Prostate gland (tissue), 2 donors: ENCODE data around the gene FAM221B.

Experiments used
- CTCF ChIP-seq, 4 experiments: fragments of 200-600 bp in 2 of 4; fragments of 450-650 bp in 2 of 4; sonication (generic) in 2 of 4; IDR thresholded peaks; 1 replicate in 3 of 4; 2 replicates in 1 of 4; pipeline ENCODE4 v1.5.1; 2016 to 2019; ENCODE audit warnings: antibody characterized with exemption in 4 of 4, mild to moderate bottlenecking in 2 of 4, moderate library complexity in 2 of 4
- POLR2A ChIP-seq: fragments of 450-650 bp; IDR thresholded peaks from one replicate; pipeline ENCODE4 v1.6.1; 2016; ENCODE audit warnings: antibody characterized with exemption, mild to moderate bottlenecking

DNA sequence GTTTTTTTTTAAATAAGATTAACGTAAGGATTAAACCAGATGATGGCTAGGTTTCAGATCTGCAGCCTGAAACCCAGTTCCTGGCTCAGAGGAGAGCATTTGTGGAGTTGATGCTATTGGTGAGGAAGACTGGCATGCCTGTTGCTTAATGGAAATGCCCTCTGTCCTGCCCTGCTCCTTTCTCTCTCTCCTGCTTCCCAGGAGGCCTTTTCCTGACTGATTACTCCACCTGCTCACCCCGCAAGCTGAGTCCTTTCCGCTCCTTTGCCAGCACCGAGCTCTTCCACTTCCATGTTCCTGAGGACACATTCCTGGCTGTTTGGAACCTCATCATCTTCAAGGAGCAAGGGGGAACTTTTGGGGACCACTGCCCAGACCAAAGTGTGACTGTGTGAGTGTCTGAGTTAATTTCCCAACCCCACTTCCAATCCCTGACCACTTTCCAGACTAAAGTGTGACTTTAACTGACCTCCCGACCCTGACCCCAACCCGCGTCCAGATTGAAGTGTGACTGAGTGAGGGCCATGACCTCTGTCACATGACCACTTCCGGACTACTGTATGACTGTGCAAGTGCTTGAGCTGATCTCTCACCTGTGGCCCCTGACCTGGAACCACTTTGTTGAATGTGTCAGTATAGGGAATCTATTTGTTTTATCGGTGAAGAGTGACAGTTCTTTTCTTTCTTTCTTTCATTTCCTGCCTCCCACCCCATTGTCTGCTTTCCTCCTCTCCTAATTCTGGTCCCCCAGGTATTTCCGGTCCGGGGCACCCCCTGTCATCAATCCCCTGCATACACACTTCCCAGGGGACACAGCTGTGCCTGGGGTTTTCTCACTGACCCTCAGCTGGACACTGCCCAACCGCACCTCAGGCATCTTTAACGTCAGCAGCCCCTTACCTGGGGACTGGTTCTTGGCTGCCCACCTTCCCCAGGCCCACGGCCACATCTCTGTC is 6.0 kb upstream of the FAM221B start:
- TF ChIP-seq POLR2A (no peak), CTCF (IDR thresholded peaks at IDR 0.05) (no peak)
